HG03095 (cell line): ENCODE measurements around the gene PLVAP.

ENCODE experiments used
- ATAC-seq: cut with Tn5 transposase; IDR thresholded peaks from one replicate; pipeline ENCODE4 v1.9.1; 2021; ENCODE audit warnings: moderate library complexity; ENCODE audit not compliant: unreplicated experiment

The PLVAP gene

GRCh38 chr19:17324357-17325114 is 52.6 kb downstream of the PLVAP start:
- no peak for ATAC-seq

- ATAC-seq, result no peak
Observed at GRCh38 chr19:17323964-17324332, 53.2 kb downstream of the PLVAP start.

- no peak for ATAC-seq
Observed at GRCh38 chr19:17323300-17323963, 53.7 kb downstream of the PLVAP start.

- ATAC-seq, result no peak
Observed at GRCh38 chr19:17322854-17323253, 54.3 kb downstream of the PLVAP start.

- ATAC-seq, result no peak
Observed at GRCh38 chr19:17321655-17322489, 55.3 kb downstream of the PLVAP start.

GRCh38 chr19:17320435-17320834 is 56.7 kb downstream of the PLVAP start:
- no peak for ATAC-seq

- ATAC-seq, result no peak
Observed at GRCh38 chr19:17319473-17320238, 57.5 kb downstream of the PLVAP start.

GRCh38 chr19:17318966-17319365 is 58.2 kb downstream of the PLVAP start:
- no peak for ATAC-seq

DNA sequence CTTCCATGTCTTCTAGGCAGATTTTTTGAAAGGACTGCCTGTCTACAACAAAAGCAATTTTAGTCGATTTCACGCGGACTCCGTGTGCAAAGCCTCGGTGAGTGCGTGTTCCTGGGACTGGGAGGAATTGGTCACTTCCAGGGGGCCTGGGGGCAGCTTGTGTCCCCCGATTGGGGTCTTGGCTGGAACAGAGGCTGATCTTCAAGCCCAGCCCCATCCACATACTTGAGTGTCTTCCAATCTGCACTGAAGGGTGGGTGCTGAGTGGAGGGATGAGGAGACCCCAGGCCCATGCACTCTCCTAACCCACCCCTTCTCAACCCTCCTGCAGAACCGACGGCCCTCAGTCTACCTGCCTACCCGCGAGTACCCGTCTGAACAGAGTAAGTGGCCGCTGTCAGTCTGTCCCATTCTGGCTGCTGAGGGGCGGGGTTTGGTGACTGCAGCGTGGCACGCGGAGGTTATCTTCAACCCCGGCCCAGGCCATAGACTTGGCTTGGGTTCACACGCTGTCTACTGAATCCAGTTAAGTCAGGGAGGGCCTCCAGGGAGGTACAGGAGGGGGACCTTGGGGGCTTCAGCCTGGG is 63.0 kb downstream of the PLVAP start:
- ATAC-seq, result no peak

- no peak for ATAC-seq
Observed at GRCh38 chr19:17312189-17313113, 64.7 kb downstream of the PLVAP start.

DNA sequence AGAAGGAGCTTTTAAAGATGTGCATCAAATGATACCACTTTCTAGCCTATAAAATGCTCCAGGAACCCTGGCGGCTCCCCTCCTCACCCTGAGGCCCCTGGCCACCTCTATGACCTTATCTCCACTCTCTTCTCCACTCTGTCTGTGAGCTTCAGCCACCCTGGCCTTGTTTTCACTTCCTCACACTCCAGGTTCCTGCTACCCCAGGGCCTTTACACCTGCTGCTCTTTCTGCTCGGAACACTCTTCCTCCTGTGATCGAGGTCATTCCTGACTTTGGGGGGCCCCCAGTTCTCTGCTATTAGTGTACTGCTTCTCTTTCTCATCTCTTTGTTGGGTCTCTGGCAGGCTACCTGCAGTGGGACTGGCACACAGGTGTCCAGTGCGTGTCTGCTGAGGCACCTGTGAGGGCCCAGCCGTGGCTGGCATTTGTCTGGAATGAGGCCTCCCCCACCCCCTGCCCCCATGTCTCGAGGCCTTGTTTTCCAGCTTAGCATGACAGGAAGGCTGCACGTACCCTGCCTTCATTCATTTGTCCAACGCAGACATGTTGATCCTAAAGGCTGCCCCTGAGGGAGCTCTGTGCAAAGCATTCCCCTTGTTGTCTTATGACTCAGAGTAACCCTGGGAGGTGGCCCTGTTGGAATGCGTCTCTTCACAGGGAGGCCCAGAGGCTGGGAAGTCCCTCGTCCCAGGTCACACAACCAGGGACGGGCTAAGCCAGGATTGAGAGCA is 65.5 kb downstream of the PLVAP start:
- ATAC-seq, result no peak

DNA sequence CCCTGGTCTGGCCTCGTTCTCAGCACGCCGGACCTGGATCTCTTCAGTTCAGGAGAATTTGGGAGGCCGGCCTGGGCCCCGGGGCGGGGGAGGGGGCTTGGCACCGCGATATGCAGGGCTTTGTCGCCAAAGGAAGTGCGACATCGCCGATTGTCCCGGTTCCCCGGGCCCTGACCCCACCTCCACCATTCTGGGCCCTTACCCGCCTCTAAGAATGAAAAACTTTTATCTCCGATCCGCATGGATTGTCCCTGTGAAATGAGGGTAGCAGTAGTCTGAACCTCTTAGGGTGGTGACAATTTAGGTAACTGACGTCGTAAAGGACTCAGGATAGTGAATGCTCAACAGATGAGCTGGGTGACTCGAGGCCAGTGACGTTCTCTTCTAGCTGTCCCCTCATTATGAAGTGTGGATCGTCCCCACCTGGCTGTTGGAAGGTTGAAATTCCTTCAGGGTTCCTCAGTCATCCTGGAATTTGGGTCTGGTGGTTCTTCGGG is 67.1 kb downstream of the PLVAP start:
- no peak for ATAC-seq

DNA sequence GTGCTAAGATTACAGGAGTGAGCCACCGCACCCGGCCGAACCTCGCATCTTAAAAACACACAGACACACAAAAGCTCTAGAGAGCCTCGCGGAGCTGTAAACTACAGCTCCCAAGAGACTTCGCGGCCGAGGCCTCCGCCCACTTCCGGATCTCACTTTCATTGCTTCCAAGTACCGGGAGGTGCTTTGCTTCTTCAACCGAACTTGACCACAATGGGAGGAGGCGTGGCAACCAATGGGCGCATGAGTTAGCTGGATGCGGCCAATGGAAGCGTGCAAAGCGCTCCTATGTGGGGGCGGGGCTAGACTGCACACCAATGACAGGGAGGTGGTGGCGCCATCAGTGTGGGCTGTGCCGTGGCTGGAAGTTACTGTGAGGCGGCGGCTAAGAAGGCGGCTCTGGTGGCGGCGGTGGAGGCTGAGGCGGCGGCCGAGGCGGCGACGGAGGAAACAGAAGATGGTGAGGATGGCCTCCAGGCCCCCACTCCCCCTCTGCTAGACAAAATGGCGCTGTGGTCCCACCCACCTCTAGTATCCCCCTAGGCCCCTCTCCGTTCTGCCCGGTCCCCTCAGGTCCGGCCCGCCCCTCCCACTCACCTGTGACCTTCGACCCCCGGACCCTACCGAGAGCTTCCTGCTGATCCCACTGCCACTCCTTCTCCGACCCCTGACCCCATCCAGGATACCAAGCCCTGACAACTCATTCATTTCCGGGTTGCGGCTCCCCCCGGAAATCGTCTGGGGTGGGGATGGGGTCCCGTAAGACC is 67.8 kb downstream of the PLVAP start, which contains the start of gene DDA1:
TSS of gene DDA1 (plus strand) at position 366 of the 767 bp plus-strand sequence. CDS start at position 458, 92 bp downstream.
- peak; percentile 53 for ATAC-seq

- no peak for ATAC-seq
Observed at GRCh38 chr19:17307876-17308377, 69.2 kb downstream of the PLVAP start.

DNA sequence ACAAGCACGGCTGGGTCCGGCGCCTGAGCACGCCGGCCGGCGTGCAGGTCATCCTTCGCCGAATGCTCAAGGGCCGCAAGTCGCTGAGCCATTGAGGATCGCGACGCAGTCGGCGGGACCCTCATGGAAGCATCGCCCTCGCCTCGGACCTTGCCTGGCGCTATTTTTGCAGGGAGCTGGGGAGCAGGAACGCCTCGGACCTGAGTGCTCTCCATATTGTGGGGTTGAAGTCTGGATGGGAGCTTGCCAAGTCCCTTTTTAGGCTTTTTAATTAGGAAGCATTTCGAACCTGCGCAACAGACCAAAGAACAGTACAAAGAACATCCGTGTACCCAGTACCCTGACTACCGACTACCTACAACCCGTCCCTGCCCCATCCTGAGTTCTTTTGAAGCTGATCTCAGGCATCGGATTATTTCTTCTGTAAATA is 70.8 kb downstream of the PLVAP start:
- no peak for ATAC-seq

DNA sequence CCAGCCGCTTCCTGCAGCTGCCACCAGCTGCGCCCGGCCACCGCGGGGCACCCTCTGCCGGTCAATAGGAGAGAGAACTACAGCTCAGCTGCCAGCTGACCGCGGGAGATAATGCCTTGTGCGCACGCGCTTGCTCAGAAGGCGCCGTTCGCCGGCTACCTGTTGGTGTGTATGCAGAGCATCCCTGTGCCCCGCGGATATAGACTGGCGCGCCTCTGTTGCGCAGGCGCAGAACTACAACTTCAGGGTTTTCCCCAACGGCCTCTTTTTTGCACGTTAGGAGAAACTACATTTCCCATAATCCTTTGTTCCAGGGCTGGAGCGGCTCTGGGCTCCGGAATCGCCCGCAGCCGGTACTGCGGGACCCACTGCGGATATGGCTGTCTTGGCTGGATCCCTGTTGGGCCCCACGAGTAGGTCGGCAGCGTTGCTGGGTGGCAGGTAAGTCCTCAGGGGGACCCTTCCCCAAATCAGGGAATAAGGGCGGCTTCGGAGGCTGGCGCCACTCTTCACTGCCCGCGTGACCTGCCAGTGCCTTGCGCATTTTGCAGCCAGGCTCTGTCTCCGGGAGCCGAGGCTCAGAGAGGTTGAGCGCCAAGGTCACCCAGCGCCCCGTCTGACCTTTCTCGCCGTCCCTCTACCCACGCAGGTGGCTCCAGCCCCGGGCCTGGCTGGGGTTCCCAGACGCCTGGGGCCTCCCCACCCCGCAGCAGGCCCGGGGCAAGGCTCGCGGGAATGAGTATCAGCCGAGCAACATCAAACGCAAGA is 71.4 kb downstream of the PLVAP start, which contains the start of gene MRPL34:
TSS of gene MRPL34 (plus strand) at position 356 of the 768 bp plus-strand sequence. CDS start at position 377, 21 bp downstream.
- peak; percentile 51 for ATAC-seq

- no peak for ATAC-seq
Observed at GRCh38 chr19:17305216-17305516, 72.0 kb downstream of the PLVAP start.
